ENCODE results near the gene OTX2.

DNA sequence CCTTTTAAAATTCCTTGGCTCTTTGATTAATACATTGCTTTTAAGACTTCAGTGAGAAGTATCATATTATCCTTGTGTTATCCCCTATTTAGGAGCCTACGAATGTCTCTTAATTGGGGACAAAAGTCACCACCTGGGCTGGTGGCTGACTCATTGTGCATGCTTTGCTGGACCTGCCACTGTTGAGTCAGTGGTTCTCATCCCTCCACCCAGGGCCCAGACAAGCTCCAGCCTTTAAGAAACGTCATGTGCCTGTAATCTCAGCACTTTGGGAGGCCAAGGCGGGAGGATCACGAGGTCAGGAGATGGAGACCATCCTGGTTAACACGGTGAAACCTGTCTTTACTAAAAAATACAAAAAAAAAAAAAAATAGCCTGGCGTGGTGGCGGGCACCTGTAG lies 57.9 kb downstream of the OTX2 start:
- no peak for TF ChIP-seq EZH2phosphoT487 (IDR thresholded peaks at IDR 0.05; ENCODE audit: borderline replicate concordance)
- TF ChIP-seq, protein P1, sequence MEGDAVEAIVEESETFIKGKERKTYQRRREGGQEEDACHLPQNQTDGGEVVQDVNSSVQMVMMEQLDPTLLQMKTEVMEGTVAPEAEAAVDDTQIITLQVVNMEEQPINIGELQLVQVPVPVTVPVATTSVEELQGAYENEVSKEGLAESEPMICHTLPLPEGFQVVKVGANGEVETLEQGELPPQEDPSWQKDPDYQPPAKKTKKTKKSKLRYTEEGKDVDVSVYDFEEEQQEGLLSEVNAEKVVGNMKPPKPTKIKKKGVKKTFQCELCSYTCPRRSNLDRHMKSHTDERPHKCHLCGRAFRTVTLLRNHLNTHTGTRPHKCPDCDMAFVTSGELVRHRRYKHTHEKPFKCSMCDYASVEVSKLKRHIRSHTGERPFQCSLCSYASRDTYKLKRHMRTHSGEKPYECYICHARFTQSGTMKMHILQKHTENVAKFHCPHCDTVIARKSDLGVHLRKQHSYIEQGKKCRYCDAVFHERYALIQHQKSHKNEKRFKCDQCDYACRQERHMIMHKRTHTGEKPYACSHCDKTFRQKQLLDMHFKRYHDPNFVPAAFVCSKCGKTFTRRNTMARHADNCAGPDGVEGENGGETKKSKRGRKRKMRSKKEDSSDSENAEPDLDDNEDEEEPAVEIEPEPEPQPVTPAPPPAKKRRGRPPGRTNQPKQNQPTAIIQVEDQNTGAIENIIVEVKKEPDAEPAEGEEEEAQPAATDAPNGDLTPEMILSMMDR (conservative IDR thresholded peaks at IDR 0.05; ENCODE audit: low read length): no peak

Data from Loucy (cell line).